K562 (cell line): ENCODE data around the gene GNA14. TPM values are rescaled to one million over a fixed set of nuclear protein-coding genes. Genes with fewer than 3 reads are reported as not detected.

ENCODE experiments used
- ATAC-seq: fragments of 200-7000 bp; cut with Tn5 transposase; 3 replicates; pipeline ENCODE4 v1.9.1; 2020; ENCODE audit warnings: moderate library complexity
- BruUV-seq: library from RNA; stranded (reverse); fragments of 400-500 nt; replicated peaks from 2 replicates; lab custom pipeline; 2021; lab: Mats Ljungman, UMichigan
- CTCF ChIA-PET: fragments of 300-600 bp; formaldehyde crosslinking; extraction: SDS; loops from one replicate; lab custom pipeline; 2021; ENCODE audit warnings: low intra/inter-chr PET ratio; lab: Yijun Ruan, JAX
- POLR2A ChIA-PET: fragments of 300-600, 350-650 bp; sonication (Branson Sonifier 250); formaldehyde crosslinking; extraction: SDS; loops from one replicate; lab custom pipeline; 2021; ENCODE audit warnings: antibody characterized with exemption, inconsistent platforms; lab: Yijun Ruan, JAX
- DNase-seq, 4 experiments: peaks; one replicate each; pipeline versions ENCODE4 v3.0.0 to v3.0.0-alpha.2; 2011 to 2018; ENCODE audit warnings: low spot score in 3 of 4, mixed read lengths in 3 of 4; ENCODE audit errors: extremely low read depth in 1 of 4
- FAIRE-seq: peaks from 2 replicates; lab custom pipeline; 2011; peaks lifted over from hg19 to GRCh38; lab: Jason Lieb, UNC
- H2AFZ ChIP-seq: 2 replicates; pipeline ENCODE4 v1.6.0; 2011; ENCODE audit warnings: low read depth, low read length, control low read depth, inconsistent platforms
- H3K27ac ChIP-seq: fragments of 200-600 bp; 3 replicates; pipeline ENCODE4 v1.8.0; 2011; ENCODE audit warnings: low read depth, mild to moderate bottlenecking, control low read depth, inconsistent platforms, low read length, moderate library complexity, mixed read lengths; ENCODE audit errors: extremely low read depth
- H3K27me3 ChIP-seq, 2 experiments: fragments of 300-600 bp in 1 of 2; 2 replicates in 1 of 2; 3 replicates in 1 of 2; pipeline versions ENCODE4 v1.6.0 to v1.8.0; 2011; ENCODE audit warnings: inconsistent platforms in 2 of 2, low read length in 2 of 2, mild to moderate bottlenecking in 1 of 2, mixed read lengths in 1 of 2, moderate library complexity in 1 of 2; ENCODE audit not compliant: control insufficient read depth in 2 of 2, insufficient read depth in 2 of 2
- H3K36me3 ChIP-seq: fragments of 300-600 bp; 3 replicates; pipeline ENCODE4 v1.8.0; 2011; ENCODE audit warnings: mild to moderate bottlenecking, low read length, inconsistent platforms; ENCODE audit not compliant: control insufficient read depth, insufficient read depth
- H3K4me1 ChIP-seq, 2 experiments: fragments of 200-600 bp in 1 of 2; replicated peaks in 1 of 2; 2 replicates in 1 of 2; 3 replicates in 1 of 2; pipeline versions ENCODE4 v1.5.1 to v1.8.0; 2011; ENCODE audit warnings: inconsistent platforms in 2 of 2, low read length in 2 of 2, mild to moderate bottlenecking in 1 of 2, mixed read lengths in 1 of 2, moderate library complexity in 1 of 2; ENCODE audit not compliant: control insufficient read depth in 2 of 2, insufficient read depth in 2 of 2
- H3K4me2 ChIP-seq: 2 replicates; pipeline ENCODE4 v1.6.1; 2011; ENCODE audit warnings: low read length, control low read depth, inconsistent platforms, mixed read lengths; ENCODE audit not compliant: insufficient read depth
- H3K4me3 ChIP-seq: fragments of 200-600 bp; sonication (generic), shearing (Covaris generic); 2 replicates; pipeline ENCODE4 v1.5.1; 2016; ENCODE audit warnings: control low read depth, inconsistent platforms
- H3K79me2 ChIP-seq: fragments of 200-600 bp; 3 replicates; pipeline ENCODE4 v1.8.0; 2011; ENCODE audit warnings: low read length, inconsistent platforms; ENCODE audit not compliant: control insufficient read depth, insufficient read depth
- H3K9ac ChIP-seq, 2 experiments: 2 replicates each; pipeline versions ENCODE4 v1.6.0 to v1.6.1; 2011; ENCODE audit warnings: low read depth in 2 of 2, low read length in 2 of 2, control low read depth in 1 of 2, inconsistent platforms in 1 of 2, mild to moderate bottlenecking in 1 of 2, mixed read lengths in 1 of 2; ENCODE audit not compliant: insufficient read depth in 1 of 2
- H3K9me1 ChIP-seq: one replicate; pipeline ENCODE4 v1.6.0; 2011; ENCODE audit warnings: inconsistent platforms, mild to moderate bottlenecking, low read length, moderate library complexity; ENCODE audit not compliant: control insufficient read depth, insufficient read depth
- H3K9me3 ChIP-seq: replicated peaks from 2 replicates; pipeline ENCODE4 v1.5.1; 2011; ENCODE audit warnings: low read depth, low read length, inconsistent platforms; ENCODE audit not compliant: control insufficient read depth, insufficient read depth
- H4K20me1 ChIP-seq: replicated peaks from 2 replicates; pipeline ENCODE4 v1.6.1; 2011; ENCODE audit warnings: low read length, inconsistent platforms, mixed read lengths; ENCODE audit not compliant: control insufficient read depth, insufficient read depth
- CHD1 ChIP-seq: fragments of 200-600 bp; sonication (generic); IDR thresholded peaks from one replicate; pipeline ENCODE4 v1.6.1; 2012; ENCODE audit warnings: mild to moderate bottlenecking, moderate library complexity, low read length, inconsistent platforms
- DPF2 ChIP-seq: fragments of 450-650 bp; IDR thresholded peaks from 2 replicates; pipeline ENCODE4 v1.6.1; 2016
- EWSR1 ChIP-seq: fragments of 450-650 bp; IDR thresholded peaks from 2 replicates; pipeline ENCODE4 v1.6.1; 2018; ENCODE audit warnings: borderline replicate concordance, mild to moderate bottlenecking, low read depth, moderate library complexity; ENCODE audit not compliant: partially characterized antibody
- HNRNPK ChIP-seq: fragments of 200-400 bp; formaldehyde crosslinking; IDR thresholded peaks from one replicate; pipeline ENCODE4 v1.6.1; 2018; ENCODE audit warnings: mild to moderate bottlenecking, low read depth, low read length; ENCODE audit not compliant: poor library complexity, severe bottlenecking
- JUNB ChIP-seq: fragments of 450-650 bp; formaldehyde crosslinking; conservative IDR thresholded peaks from 2 replicates; pipeline ENCODE4 v1.4.0; 2020; ENCODE audit warnings: mild to moderate bottlenecking
- PYGO2 ChIP-seq: fragments of 450-650 bp; IDR thresholded peaks from 2 replicates; pipeline ENCODE4 v1.6.1; 2016; ENCODE audit warnings: mild to moderate bottlenecking, missing genetic modification characterization, moderate library complexity, missing compliant biosample characterization
- ZNF146 ChIP-seq: IDR thresholded peaks from one replicate; pipeline ENCODE4 v1.6.1; 2018; ENCODE audit warnings: missing compliant biosample characterization; ENCODE audit not compliant: unreplicated experiment
- ZNF197 ChIP-seq: fragments of 200-800 bp; sonication (Bioruptor generic); IDR thresholded peaks from 2 replicates; pipeline ENCODE4 v1.6.1; 2016; ENCODE audit warnings: low read depth, missing genetic modification characterization, missing compliant biosample characterization
- ZSCAN29 ChIP-seq: fragments of 450-650 bp; IDR thresholded peaks from 2 replicates; pipeline ENCODE4 v1.6.1; 2017
- WGBS: fragments of 100-300 bp; shearing (Covaris generic); methylation state at CpG from one replicate; pipeline ENCODE4 v1.1.6; 2016; ENCODE audit warnings: low coverage, mixed read lengths; ENCODE audit not compliant: insufficient coverage; ENCODE audit errors: missing lambda C conversion rate; 5-methylcytosine and 5-hydroxymethylcytosine counted together
- in situ Hi-C: fragments of 300-500 bp; cut with MboI; formaldehyde crosslinking; loops from 4 replicates; pipeline ENCODE4 v1.15.0; 2018; ENCODE audit warnings: inconsistent platforms, mixed read lengths
- intact Hi-C: fragments of 100-400 bp; cut with micrococcal nuclease; formaldehyde crosslinking; loops from 2 replicates; pipeline ENCODE4 v1.14.2; 2022
- polyA plus RNA-seq, 8 experiments: library from polyadenylated mRNA; depleted of rRNA in 4 of 8; stranded (reverse) in 5 of 8; unstranded in 3 of 8; fragments of >200 nt; fragmentation: Nextera tagmentation in 2 of 8; fragmentation: Illumina TruSeq in 1 of 8; extraction: Ambion mirVana in 2 of 8; extraction: Trizol in 1 of 8; gene quantifications; 2 replicates each; pipeline versions ENCODE4 v1.2.1 to v1.2.3, GENCODE V29; 2011 to 2014; ENCODE audit warnings: inconsistent platforms in 1 of 8, missing spikeins in 1 of 8
- total RNA-seq, 7 experiments: library from RNA; depleted of rRNA in 6 of 7; stranded (reverse); fragments of >200 nt in 6 of 7; fragmentation: Illumina TruSeq in 2 of 7; extraction: Trizol in 2 of 7; gene quantifications; 2 replicates each; pipeline versions ENCODE4 v1.2.1 to v1.2.3, GENCODE V29; 2011 to 2021; ENCODE audit warnings: low replicate concordance in 1 of 7
- TF ChIP-seq, protein P1 (sequence below): sonication (generic); formaldehyde crosslinking; IDR thresholded peaks from 2 replicates; pipeline ENCODE4 v1.8.0; 2023; ENCODE audit warnings: mild to moderate bottlenecking, missing genetic modification reagents
- TF ChIP-seq, protein P2 (sequence below), 2 experiments: fragments of 450-650 bp in 1 of 2; sonication (generic) in 1 of 2; formaldehyde crosslinking in 1 of 2; IDR thresholded peaks in 1 of 2; conservative IDR thresholded peaks in 1 of 2; 2 replicates each; pipeline versions ENCODE4 v1.6.1 to v1.8.1; 2016 to 2023; ENCODE audit warnings: mild to moderate bottlenecking in 2 of 2, moderate library complexity in 2 of 2, inconsistent platforms in 1 of 2, missing genetic modification reagents in 1 of 2

The GNA14 gene
- total and polyA plus RNA-seq, 9 of the 15 experiments (the other 6 are each of a cell fraction or from before 2014, with no cell fraction given), result 0.03 to 0.11 (median 0.03) TPM; not detected in 6

DNA sequence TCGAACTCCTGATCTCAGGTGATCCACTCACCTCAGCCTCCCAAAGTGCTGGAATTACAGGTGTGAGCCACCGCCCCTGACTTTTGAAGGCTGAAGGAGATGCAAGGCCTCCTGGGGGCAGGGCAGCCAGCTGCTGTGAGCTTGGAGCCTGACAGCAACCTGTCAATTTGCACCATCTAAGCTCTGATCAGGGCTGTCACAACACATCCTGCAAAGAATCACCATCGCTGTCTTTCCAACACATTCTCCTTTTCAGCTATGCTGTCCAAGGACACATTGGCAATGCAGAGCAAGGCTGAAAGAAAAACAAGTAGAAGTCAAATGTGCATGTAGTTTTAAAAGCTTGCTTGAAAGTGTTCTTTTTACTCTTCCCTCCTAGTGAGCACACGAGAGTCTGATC lies 54.6 kb downstream of the GNA14 start (continued):
- TF ChIP-seq ZNF146 (no peak), ZNF197 (CRISPR knock-in tag) (no peak)

DNA sequence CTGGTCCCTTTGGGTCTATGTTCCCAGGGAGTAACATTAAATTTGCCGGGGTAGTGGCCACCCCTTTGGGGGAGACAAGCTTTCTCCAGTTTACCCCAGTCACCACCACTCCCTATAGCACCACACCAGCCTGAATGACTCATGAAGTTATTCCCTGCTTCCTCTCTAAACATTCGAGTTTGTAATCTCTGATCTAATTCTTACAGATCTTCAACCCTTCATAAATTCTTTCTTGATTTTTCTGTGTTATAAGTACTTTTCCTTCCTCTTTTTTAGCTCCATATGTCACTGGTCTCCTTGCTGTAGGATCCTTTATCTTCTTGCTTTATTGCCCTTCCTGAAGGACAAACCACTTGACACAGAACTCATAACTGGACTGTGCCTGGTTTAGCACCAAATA lies 55.6 kb downstream of the GNA14 start:
- no peak for TF ChIP-seq CHD1
- TF ChIP-seq, protein P1, sequence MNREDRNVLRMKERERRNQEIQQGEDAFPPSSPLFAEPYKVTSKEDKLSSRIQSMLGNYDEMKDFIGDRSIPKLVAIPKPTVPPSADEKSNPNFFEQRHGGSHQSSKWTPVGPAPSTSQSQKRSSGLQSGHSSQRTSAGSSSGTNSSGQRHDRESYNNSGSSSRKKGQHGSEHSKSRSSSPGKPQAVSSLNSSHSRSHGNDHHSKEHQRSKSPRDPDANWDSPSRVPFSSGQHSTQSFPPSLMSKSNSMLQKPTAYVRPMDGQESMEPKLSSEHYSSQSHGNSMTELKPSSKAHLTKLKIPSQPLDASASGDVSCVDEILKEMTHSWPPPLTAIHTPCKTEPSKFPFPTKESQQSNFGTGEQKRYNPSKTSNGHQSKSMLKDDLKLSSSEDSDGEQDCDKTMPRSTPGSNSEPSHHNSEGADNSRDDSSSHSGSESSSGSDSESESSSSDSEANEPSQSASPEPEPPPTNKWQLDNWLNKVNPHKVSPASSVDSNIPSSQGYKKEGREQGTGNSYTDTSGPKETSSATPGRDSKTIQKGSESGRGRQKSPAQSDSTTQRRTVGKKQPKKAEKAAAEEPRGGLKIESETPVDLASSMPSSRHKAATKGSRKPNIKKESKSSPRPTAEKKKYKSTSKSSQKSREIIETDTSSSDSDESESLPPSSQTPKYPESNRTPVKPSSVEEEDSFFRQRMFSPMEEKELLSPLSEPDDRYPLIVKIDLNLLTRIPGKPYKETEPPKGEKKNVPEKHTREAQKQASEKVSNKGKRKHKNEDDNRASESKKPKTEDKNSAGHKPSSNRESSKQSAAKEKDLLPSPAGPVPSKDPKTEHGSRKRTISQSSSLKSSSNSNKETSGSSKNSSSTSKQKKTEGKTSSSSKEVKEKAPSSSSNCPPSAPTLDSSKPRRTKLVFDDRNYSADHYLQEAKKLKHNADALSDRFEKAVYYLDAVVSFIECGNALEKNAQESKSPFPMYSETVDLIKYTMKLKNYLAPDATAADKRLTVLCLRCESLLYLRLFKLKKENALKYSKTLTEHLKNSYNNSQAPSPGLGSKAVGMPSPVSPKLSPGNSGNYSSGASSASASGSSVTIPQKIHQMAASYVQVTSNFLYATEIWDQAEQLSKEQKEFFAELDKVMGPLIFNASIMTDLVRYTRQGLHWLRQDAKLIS (CRISPR knock-in tag), result no peak
- TF ChIP-seq EWSR1, result no peak
- no peak for TF ChIP-seq ZSCAN29
- TF ChIP-seq JUNB (CRISPR knock-in tag), result no peak
- TF ChIP-seq DPF2, result no peak
- TF ChIP-seq PYGO2, result no peak
- no peak for TF ChIP-seq HNRNPK
- TF ChIP-seq, protein P2, sequence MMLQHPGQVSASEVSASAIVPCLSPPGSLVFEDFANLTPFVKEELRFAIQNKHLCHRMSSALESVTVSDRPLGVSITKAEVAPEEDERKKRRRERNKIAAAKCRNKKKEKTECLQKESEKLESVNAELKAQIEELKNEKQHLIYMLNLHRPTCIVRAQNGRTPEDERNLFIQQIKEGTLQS (IDR thresholded peaks at IDR 0.05), result no peak
- TF ChIP-seq, protein P2 (CRISPR knock-in tag; conservative IDR thresholded peaks at IDR 0.05), result no peak
- ATAC-seq, result no peak
- DNase-seq, result no peak
- no peak overlapping the region for H3K27ac ChIP-seq
- no peaks in the 10 kb centered on the region for H3K27me3 ChIP-seq
- no peaks in the 10 kb centered on the region for H3K4me1 ChIP-seq
- H3K9ac ChIP-seq, result no peak overlapping the region
- H3K4me2 ChIP-seq, result no peak overlapping the region
- CTCF ChIA-PET, result no interaction called here
- H4K20me1 ChIP-seq, result no peaks in the 10 kb centered on the region
- intact Hi-C loops (no loop called here), in situ Hi-C loops (no loop called here)
- WGBS, result 0% methylated on average over 2 of the region's 2 CpGs
- no peaks in the 10 kb centered on the region for H3K79me2 ChIP-seq
- no TSS peak for BruUV-seq
- no peaks in the 10 kb centered on the region for H3K36me3 ChIP-seq
- H2AFZ ChIP-seq, result no peak overlapping the region
- H3K4me3 ChIP-seq, result no peak overlapping the region
- H3K9me1 ChIP-seq, result no peaks in the 10 kb centered on the region
- no peaks in the 10 kb centered on the region for H3K9me3 ChIP-seq
- FAIRE-seq, result no peak
- POLR2A ChIA-PET, result no interaction called here
